MM.1S (cell line): ENCODE results near the gene DIS3L2.

Source experiments
- EZH2 ChIP-seq: fragments of 300-600 bp; sonication (generic); optimal IDR thresholded peaks from 2 replicates; pipeline ENCODE3; 2017; ENCODE audit warnings: low read depth, mild to moderate bottlenecking, antibody characterized with exemption, low read length, mixed read lengths
- EZH2phosphoT487 ChIP-seq: fragments of 300-600 bp; sonication (generic); IDR thresholded peaks from 2 replicates; pipeline ENCODE4 v1.6.1; 2018; ENCODE audit warnings: antibody characterized with exemption, low read length
- TF ChIP-seq, protein P1 (sequence below): fragments of 300-600 bp; sonication (generic); IDR thresholded peaks from 2 replicates; pipeline ENCODE4 v1.5.1; 2016; ENCODE audit warnings: antibody characterized with exemption, low read length, mixed read lengths

DNA sequence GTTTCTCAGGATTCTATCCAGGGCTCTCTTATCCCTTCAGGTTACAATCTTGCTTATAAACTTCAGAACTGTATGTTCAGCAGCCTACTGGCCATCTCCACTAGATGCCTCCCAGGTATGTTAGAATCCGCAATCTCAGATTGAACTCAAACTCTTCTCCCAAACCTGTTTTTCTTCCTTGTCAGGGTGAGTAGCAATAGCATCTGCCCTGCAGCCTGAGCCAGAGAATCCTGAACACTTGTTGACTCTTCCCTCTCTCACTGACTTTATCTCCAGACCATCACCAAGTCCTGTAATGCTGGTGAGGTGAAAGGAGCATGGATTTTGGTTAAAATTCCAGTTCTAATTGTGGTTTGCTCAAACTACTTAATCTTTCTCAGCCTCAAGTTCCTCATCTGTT lies 334.5 kb downstream of the DIS3L2 start:
- TF ChIP-seq, protein P1, sequence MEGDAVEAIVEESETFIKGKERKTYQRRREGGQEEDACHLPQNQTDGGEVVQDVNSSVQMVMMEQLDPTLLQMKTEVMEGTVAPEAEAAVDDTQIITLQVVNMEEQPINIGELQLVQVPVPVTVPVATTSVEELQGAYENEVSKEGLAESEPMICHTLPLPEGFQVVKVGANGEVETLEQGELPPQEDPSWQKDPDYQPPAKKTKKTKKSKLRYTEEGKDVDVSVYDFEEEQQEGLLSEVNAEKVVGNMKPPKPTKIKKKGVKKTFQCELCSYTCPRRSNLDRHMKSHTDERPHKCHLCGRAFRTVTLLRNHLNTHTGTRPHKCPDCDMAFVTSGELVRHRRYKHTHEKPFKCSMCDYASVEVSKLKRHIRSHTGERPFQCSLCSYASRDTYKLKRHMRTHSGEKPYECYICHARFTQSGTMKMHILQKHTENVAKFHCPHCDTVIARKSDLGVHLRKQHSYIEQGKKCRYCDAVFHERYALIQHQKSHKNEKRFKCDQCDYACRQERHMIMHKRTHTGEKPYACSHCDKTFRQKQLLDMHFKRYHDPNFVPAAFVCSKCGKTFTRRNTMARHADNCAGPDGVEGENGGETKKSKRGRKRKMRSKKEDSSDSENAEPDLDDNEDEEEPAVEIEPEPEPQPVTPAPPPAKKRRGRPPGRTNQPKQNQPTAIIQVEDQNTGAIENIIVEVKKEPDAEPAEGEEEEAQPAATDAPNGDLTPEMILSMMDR = no peak
- no peak for TF ChIP-seq EZH2
- TF ChIP-seq EZH2phosphoT487 = no peak
